Limb (tissue), 2 donors: Measurements from ENCODE around the gene CCR5.

Experiments
- DNase-seq, 2 donors: peaks; one replicate each; pipeline ENCODE4 v3.0.0-alpha.2; 2016; ENCODE audit errors: extremely low spot score in 2 of 2

Gene CCR5

DNA sequence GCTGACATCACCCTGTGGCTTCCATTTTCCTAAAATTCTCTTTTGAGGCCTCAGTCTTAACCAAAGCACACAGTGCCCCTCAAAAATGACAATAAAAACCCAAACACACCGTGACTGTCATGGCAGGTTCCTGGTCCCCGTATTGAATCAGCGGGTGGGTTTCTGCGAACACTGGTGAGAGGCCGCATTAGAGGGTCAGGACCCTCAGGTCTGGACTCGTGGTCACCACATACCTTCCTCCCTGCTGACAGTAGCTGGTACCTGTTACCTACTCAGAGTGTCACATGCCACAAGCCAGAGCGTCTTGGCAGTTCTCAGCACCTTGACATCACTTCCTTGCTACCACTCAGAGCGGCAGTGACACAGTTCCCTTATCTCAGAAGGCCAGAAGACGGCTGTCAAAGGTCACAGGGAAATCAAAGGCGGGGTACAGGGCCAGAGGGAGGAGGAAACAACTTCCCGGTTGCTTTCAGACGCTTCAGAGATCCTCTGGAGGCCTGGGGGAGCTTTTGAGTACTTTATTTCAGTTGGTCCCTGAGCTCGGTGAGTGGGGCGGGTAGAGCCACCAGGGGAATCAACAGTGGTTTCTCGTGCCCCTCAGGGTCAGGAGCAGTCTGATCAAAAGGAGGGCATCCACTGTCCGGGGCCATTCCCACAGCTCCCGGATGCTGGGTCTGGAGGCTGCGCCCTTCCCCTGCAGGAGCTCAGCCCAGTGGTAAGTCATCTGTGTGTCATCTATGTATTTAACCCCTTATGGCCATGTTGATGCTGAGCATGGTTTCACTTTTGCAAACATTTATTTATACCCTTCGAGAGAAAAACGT is 36.3 kb downstream of the CCR5 start, which contains the start of the genes CCR5AS and CCRL2:
Gene CCR5AS (minus strand): TSS at position 279 of the 824 bp plus-strand sequence.
Gene CCRL2 (plus strand): TSS at position 472 of the 824 bp plus-strand sequence. CDS start 821 bp downstream, outside the sequence.
- DNase-seq = no peak

- DNase-seq = no peak
Measured at GRCh38 chr3:46407970-46408369, 37.2 kb downstream of the CCR5 start.

DNA sequence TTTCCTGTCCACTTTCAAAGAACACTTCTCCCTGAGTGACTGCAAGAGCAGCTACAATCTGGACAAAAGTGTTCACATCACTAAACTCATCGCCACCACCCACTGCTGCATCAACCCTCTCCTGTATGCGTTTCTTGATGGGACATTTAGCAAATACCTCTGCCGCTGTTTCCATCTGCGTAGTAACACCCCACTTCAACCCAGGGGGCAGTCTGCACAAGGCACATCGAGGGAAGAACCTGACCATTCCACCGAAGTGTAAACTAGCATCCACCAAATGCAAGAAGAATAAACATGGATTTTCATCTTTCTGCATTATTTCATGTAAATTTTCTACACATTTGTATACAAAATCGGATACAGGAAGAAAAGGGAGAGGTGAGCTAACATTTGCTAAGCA is 38.1 kb downstream of the CCR5 start:
- DNase-seq = no peak

DNA sequence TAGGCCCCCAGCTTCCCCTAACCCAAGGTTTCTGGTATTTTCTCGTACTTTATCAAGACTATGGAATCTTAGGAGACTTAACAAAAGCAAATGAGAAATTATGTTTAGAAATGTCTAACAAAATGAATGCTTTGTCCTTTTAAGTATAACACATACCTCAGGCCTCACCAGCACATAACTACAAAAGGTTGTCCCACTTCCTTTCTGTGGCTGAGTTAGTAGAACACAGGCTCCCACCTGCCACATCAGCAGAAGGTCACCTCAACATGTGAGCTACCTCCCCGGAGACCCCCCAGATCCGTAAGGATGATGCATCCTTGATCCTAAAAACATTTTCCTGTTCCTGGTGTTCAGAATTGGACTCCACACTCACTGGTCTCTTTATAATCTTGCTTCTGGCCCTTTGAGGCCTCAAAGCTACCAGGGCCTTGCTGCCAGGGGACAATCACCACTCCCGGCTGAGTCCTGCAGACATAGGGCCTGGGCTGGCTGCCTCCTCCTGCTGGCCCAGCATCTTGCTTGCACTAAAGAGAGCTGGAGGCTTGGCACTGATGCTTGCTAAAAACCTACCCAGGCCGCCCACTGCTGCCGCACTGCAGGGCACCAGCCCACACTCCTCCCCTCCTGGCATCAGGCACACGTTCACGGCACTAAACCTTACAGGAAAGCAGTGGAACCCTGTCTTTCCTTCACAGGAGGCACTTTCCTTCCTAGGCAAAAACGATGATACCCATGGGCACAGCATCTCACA is 39.2 kb downstream of the CCR5 start:
- no peak for DNase-seq

DNA sequence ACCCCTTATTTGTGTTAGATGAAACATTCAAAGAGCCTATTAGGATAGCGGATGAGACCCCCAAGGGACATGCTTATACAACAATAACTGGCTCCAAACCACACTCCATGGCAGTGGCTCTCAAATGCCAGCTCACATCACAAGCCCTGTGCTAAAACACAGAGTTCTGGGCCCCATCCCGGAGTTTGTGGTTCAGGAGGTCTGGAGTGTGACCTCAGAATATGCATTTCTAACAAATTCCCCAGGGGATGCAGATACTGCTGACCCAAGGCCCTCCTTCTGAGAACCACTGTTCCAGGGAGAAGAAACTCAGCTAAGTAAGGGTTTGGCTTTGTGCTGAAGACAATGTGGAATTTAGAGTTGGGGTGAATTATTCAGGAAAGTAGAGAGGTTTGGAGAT is 39.9 kb downstream of the CCR5 start:
- no peak for DNase-seq

GRCh38 chr3:46411271-46411670 is 40.5 kb downstream of the CCR5 start:
- no peak for DNase-seq

DNA sequence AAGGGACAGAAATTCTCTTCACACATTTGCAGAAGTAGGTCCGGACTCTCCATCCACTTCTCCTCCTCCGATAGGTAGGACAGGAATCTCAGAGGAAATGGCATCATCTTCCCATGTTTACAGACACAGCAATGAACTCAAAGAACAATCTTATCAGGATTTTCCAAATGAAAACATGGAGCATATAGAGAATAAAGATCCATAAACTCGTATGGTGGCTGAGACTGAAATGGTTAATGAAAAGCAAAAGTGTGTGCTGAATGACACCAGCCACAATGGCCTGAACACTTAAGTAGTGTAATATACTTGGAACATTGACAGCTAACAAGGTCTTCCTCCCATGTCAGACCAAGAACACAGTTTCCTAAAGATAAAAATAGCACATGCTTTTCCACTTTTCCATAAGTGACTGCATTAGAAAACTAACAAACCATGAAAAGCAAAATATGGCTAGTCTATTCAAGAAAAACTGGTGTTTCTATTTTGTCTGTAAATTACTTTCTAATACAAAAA is 42.1 kb downstream of the CCR5 start:
- no peak for DNase-seq

- no peak for DNase-seq
Measured at GRCh38 chr3:46413951-46414350, 43.2 kb downstream of the CCR5 start.

GRCh38 chr3:46414739-46415138 is 44.0 kb downstream of the CCR5 start:
- DNase-seq = no peak

GRCh38 chr3:46416125-46416810 is 45.5 kb downstream of the CCR5 start:
- DNase-seq = no peak

DNA sequence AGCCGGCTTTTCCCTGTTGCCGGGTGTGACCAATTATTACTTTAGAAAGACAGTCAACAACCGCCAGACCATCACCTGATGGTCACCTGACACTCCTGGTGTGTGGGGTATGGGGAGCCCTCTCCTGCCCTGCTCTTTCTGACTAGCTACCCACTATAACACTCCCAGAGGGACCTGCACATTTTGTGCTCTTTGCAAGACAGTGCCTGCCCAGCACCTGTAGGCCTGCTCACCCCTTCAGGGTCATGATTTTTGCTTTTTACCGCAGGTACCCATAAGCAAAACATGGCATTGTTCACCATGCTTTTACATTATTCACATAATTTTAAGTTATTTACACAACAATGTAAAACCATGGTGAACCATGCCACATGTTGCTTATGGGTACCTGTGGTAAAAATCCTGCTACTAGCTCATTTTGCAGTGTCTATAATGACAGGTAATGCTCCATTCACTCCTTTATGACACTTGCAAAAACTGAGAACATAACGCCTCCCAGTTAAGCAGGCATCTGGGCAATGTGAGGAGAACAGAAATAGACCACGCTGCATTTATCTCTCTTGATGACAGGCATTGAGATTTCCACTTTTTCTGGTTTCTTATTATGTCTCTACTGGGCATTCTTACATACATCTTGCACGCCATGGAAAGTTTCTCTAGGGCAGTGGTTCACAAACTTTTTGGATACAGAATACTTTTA is 46.2 kb downstream of the CCR5 start:
- no peak for DNase-seq

DNA sequence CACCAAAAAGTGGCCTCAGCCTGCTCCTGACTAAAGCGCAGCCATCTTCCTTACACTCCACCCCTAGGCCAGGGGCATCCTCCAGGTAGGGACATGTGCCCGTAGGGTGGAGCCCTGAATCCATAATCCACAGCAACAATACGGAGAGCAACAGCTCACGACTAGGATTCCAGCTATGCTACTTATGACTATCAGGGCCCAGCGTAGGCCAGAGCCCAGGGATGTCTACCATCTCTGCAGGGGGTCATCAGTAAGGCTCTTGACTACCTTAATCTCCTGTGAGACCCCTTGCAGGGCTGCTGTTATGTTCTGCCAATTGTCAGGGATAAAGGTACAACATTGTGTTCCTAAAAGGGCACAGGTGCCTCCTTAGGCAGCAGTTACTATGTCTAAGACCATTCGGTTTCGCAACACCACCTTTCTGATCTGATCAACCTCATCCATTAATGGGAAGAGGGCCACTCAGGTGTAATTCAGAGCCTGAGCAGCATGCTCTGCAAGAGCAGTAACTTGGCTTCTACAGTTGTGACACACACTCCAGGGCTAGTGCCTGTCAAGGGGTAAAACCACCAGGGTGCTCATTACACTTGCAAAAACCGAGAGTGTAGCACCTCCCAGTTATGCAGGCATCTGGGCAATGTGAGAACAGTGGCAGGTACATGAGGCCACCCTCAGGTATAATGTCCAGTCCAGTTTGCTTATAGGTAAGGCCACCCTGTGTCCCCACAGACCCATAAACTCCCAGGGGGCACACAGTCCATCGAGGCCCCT is 47.3 kb downstream of the CCR5 start:
- no peak for DNase-seq

DNA sequence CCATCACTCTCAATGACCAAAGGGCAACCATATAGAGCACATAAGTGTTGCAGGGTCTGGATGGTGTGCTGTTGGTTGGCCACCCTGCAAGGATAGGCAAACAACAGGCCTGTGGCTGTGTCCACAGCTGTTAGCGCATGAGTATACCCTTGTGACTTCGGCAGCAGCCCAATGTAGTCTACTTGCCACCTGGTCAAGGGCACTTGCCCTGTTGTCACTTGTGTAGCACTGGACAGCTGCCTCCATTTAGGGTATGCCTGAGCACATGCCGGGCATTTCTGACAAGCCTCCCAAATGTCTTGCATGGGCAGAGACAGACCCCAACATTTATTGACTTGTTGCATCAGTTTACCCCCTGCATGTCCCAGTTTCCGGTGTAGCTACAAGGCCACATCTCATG is 49.1 kb downstream of the CCR5 start:
- no peak for DNase-seq

GRCh38 chr3:46420931-46421330 is 50.2 kb downstream of the CCR5 start:
- no peak for DNase-seq

DNA sequence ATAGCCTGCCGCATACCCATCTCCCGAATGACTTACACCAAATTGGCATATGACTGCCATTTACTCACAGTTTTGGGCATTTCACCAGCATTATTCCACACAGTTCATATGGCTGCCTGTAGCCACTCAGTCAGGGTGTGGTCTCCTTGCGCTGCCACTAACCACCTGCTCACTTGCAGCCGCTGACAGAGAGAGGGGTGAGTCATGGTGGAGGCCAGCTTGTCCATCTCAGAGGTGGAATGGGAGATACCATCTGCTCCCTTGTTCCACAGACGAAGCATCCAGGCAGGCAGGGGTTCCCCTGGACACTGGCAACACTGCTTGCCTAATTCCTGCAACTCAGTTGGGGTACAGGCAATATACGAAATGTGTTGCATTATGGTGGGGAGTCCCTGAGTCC is 51.9 kb downstream of the CCR5 start:
- DNase-seq = no peak

- no peak for DNase-seq
Measured at GRCh38 chr3:46423588-46423987, 52.8 kb downstream of the CCR5 start.
